ENCODE results near the gene FBXO38.

The FBXO38 gene, protein sequence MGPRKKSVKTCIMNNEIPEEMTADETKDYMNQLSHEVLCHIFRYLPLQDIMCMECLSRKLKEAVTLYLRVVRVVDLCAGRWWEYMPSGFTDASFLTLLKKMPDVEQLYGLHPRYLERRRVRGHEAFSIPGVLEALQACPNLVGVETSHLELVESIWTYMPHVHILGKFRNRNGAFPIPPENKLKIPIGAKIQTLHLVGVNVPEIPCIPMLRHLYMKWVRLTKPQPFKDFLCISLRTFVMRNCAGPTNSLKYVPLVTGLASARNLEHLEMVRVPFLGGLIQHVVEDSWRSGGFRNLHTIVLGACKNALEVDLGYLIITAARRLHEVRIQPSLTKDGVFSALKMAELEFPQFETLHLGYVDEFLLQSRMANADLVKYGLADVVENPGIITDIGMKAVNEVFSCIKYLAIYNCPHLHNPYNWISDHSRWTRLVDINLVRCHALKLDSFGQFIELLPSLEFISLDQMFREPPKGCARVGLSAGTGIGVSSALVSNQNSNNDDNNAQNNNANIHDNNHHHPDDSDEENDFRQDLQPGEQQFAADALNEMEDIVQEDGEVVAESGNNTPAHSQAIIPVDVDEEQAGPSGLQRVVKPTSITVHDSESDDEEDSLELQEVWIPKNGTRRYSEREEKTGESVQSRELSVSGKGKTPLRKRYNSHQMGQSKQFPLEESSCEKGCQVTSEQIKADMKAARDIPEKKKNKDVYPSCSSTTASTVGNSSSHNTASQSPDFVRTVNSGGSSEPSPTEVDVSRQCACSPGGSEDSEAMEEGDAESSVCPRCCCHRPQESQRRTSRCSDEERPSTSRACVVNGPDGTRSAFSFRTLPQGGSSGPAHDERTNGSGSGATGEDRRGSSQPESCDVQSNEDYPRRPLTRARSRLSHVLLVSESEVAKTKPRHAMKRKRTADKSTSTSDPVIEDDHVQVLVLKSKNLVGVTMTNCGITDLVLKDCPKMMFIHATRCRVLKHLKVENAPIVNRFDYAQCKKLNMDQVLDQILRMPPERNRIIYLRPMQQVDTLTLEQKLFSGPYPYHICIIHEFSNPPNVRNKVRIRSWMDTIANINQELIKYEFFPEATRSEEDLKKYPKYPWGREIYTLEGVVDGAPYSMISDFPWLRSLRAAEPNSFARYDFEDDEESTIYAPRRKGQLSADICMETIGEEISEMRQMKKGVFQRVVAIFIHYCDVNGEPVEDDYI

DNA sequence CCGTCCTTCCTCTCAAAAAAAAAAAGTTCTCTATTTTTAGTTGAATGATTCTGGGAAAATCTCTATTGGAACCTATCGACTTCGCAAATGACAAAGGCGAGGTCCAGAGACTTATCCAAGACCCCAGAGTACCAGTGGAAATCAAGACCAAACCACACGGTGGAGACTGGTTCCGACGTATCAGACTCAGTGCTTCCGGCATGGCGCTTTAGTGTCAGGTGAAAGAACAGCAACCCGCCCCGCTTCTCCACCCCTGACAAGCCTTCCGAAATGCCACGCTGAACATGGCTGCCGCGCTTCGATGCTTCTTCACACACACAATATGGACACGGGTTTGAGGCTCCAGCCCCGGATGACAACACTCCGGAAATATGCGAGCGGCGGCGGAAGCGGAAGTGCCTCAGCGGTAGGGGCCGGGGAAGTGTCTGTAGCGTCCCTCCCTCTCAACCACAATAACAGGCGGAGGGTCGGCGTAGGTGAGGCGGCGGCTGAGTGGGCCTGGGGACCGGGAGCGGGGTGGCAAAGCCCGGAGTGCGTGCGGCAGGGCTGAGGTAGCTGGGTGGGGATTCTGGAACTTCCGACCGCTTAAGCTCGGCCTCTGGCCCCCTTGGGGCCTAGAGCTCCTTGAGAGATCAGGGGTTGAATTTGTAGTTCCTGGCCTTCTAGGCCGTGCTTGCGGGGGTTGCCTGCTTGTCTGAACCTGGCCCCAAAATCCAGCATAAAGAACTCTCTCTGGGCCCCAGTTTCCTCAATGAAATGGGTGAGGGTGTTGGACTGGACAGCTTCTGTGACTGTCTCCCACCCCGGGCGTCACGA, at the start of gene FBXO38:
FBXO38 (plus strand) TSS at position 395 of the 816 bp plus-strand sequence. CDS start 10,819 bp downstream, outside the sequence.
- peak; percentile 98 for DNase-seq

DNA sequence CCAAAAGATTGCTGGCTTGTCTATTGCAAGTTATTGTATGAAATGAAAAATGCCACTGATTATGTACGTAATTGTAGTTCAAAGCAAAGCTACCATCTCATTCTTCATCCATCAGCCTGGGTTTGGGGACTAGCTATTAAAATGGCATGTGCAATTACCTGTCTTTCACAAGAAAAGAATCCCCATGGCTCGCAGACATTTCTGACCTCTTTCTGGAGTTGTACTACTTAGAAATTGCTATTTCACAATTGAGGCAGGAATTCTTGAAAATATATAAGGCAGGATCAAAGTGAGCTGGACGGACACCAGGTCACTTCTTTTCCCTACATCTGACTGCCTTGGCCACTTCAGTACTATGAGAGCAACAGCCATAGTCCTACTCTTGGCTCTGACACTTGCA, 48.5 kb upstream of the FBXO38 start, which contains the start of gene SPINK9:
SPINK9 (plus strand) TSS at position 301 of the 400 bp plus-strand sequence; CDS start at position 356, 55 bp downstream.
- no peak for DNase-seq

DNA sequence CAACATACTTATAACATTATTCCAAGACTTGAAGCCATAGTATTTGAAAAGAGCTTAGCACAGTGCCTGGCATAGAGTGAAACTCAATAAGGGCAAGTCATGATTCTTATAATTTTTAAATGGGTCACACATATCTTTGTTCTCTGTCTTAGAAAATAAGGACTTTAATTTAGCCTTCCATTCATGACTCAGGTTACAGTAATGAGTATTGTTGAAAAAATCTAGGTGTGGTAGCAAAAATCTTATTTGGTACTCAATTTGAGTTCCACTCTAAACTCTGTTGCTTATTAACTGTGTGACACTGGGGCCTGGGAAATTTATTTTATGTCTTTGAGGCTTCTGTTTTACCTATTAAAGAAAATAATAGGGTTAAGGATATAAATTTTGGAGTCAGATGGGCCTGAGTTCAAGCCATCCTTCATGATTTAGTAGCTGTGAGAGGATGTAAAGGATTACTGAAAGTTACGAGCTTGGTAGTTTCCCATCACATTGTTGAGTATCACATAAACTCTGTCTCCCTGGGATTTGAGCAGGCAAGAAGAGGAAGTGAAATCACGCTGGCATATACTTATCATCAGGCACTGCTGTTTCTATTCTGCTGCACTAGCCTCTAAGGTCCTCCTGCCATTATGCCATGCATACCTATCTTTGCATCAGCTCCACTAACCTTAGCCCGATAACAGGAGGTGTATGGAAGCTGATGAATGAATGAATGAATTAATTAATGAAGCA, 46.9 kb upstream of the FBXO38 start:
- DNase-seq = no peak

DNA sequence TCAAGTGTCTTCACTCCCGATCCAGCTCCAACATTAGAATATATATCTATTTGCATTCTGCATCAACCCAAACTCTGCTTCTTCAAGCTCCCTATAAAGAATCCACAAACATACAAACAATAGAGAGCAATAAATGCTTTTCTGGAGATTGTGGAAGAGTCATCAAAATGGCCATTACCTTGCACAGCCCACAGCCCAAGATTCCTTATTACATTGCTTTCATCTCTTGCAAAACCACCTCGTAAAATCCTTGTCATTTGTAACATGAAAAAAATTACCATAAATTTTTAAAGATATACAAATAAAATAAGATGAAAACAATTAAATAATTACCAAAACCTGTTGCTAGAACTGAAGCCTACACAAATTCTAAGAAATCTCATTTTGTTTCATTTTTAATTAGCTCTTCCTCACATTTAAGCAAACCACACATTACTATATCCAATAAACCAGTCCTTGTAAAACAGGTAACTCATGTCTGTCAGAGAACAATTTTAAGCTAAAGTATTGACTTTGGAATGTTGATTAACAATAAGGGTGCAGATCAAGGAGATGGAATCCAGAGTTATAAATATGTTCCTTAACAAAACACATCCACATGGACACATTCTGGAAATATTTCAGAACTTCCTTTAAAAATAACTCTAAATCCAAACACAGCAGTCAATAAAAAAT, 41.2 kb upstream of the FBXO38 start:
- no peak for DNase-seq

DNA sequence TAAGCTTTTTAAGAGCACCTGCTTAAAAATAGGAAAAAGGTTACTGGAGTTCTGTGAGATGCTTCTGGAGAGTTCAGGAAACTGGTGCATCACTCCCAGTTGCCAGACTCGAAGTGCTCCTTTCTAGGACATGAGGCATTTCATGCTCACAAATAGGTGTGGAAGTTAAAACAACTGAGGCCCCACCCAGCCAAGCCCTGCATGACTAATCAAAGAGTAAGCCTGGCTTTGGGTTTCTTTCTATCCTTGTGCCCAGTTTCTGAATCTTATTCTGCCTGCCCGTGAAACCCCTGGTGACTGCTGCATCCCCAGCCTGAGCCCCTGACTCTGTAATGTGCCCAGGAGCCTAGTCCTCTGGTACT, 40.7 kb upstream of the FBXO38 start:
- DNase-seq = no peak

DNA sequence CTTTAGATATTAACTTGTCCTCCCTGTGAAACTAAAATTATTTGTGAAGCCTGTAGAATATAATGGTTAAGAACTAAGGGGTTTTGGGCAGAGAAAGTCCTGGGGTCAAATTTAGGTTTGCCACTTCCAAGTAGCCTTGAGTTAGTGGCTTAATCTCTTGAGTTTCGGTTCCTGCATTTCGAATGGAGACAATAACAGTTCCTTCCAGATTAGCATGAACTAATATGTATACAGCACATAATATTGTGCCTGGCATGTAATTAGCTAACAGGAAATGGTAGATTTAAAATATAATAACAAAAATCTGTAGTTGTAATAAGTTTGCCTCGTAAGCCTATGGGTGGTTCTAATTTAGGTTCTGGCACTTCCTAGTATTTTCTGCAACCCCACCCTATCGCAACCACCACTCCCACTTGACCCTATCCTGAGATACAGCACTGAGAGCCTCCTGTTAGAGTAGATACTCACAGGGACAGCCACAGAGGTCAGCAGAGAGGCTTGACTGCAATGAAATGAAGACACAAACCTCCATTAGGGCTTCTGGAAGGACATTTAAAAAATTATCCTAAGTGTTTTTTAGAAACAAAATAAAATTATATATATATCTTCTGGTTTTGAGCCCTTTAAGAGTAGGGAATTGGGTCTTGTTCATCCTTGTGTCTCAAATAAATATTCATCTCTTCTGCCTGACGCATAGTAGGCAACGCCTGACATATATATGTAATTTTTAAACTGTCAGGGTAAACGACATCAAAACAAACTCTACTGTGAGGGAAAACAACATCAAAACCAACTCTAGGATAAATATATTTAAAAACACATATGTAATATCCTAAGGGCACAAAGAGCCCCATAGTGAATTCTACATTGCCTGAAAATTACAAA, 39.9 kb upstream of the FBXO38 start:
- no peak for DNase-seq

DNA sequence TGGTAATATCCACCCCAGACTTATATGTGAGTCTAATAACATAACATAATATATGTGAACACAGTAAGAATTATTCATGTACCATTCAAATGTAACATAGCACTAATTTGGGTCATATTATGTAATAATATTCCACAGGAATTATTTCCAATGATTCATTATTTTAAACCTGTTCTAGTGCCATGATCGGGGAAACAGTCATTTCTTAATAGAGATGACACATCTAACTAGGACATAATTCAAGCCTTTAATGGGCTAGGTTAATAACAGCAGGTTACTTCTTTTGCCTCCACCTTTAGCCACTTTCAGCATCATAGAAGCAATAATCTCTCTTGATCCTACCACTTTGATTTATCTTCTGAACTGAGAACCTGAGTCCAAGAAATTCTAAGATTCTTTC, 36.1 kb upstream of the FBXO38 start:
- DNase-seq = no peak

DNA sequence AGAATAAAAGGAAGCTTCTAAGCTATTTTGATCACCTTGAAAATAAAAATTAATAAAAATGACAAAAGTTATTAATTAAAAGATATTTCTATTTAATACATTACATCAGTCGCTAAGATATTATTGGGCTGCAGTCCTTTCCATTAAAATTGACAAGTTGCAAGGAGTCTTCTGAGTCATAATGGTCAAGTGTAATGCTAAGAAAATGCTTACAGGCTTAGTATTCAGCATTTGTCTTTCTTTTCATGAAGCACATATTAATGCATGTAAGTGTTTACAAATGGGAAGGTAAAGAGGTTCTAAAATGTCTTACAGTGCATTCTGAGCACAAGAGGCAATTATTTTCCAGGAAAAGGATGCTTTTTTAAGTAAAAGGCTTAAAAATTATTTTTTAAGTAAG, 31.1 kb upstream of the FBXO38 start:
- no peak for DNase-seq

DNA sequence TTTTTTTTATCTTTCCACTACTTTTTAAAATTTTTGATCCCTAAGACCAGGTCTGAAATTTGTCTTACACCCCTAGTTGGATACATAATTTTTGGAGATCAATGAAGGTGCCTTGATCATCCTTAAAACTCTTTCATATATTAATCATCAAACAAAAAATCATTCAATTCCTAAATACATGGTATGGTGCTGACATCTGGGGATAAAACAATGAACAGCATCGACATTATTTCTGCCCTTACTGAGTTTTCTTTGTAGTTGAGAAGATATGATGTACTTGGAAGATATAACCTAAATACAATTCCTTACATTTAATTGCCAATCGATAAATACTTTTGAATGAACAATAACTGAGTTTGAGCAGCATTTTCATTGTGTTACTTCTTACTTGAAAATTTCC, 30.1 kb upstream of the FBXO38 start:
- no peak for DNase-seq

DNA sequence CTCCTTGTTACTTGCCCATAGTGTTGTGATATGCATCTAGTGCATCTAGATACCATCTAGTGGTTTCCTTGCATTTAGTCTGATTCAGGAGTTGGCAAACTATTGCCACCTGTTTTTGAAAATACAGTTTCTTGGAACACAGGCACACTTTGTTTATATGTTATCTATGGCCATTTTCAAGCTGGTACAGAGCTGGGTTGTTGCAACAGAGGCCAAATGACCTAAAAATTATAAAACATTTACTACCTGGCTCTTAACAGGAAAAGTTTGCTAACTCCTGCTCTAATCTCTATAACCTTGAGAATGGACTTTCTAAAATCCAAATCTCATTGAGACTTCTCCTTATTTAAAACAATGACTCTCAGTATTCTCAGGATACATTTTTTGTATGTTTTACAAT, 19.4 kb upstream of the FBXO38 start:
- DNase-seq = no peak

DNA sequence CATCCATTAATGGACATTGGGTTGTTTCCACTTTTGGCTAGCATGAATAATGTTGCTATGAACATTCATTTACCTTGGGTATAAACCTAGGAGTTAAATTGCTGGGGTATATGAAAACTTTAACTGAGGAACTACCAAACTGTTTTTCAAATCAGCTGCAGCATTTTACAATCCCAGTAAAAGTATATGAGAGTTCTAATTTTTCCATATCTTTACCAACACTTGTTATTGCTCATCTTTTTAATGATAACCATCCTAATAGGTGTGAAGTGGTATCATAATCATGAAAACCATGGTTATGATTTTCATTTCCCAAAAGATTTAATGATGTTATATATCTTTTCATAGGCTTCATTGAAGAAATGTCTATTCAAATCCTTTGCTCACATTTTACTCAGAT, 15.5 kb upstream of the FBXO38 start:
- no peak for DNase-seq

DNA sequence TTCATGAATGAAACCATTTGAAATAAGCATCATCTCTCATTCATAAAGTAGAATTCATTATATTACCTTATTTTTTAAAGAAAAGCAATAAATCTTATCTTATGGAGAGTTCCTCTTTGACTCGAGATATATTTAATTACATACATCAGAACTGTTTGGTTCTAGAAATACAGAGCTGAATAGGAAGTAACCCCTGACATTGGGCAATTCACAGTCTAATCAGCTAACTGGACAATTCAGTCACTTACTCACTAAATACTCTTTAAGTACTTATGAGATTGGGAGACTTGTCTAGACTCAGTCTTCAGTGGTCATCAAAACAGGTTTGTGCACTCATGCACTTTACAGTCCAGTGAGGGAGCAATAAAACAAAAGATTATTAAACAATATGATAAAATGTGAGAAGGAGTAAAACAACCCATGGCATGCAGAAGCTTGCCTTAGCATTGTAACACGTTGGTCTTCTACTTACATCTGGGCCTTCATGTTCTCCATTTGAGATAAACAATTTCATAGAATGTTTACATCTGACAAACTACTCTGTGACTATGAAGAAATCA, 11.5 kb upstream of the FBXO38 start:
- no peak for DNase-seq

DNA sequence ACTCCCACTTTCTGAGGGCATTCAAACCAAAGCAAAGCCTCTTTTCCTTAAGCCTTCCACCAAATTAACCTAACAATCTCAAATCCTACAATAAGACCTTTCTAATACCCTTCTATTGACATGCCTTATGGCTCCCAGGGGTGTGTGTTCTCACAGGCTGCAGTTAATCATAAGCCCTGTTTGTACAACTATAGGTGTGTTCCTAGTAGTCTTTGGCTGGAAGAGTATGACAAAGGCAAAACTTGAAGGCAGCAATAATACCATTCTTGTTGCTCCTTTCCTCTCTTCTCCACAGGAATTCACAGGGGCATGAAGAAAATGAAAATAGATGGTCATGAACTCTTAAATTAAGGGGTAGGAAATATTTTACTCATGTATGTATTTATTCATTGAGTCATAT, 10.9 kb upstream of the FBXO38 start:
- no peak for DNase-seq

DNA sequence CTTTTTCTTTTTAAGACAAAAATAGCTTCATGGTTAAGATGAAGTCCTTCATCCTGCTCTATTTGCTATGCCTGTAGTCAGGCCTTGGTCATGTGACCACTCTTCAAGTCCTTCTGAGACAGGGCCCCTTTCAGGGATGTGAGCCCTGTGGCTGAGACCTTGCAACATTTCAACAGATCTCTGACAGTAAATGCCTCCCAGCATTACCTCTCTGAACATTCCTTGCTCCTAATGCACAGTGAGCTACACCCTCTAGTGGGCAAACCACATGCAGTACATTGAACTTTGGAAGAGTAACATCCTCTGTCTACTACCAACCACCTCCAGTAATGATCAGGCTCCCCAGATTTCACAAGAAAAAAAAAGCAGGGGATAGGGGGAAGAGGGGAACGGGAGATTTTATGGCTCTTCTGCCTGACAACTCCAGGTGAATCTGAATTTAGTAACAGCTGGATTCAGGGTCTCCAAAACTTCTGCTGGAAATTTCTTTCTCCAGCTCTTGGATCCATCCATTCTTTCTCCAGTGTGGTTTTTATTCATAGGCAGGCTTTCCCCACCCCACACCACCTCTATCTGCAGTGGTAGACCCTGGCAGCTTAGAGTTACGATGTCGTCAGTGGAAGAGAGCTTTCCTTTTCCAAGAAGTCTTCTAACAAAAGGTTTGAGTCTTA, 8.9 kb upstream of the FBXO38 start:
- DNase-seq = peak; percentile 29

DNA sequence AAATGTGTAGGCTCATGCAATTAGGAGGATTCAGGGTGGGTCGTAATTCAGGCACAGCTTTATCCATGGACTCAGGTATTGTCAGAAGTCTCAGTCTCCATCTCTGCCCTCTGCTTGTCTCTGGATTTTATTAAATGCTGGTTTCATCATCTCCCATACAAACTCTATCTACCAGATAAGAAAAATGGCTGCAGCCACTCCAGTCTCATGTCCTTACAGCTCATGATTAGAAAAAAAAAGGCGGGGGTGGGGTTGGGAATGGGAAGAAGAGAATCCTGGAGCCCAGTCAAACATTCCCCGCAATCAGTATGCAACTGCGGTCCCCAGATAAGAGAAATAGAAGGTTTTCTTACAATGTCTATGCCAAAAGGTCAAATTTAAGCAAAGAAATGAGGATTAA, 7.6 kb upstream of the FBXO38 start:
- no peak for DNase-seq

DNA sequence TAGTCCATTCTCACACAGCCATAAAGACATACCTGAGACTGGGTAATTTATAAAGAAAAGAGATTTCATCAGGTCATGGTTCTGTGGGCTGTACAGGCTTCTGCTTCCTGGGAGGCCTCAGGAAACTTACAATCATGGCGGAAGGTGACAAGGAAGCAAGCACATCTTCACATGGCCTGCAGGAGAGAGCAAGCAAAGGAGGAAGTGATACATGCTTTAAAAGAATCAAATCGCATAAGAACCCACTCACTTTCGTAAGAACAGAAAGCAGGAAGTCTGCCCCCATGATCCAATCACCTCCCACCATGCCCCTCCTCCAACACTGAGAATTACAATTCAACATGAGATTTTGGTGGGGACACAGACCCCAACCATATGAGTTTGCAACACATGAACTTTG, 5.1 kb upstream of the FBXO38 start:
- DNase-seq = no peak

DNA sequence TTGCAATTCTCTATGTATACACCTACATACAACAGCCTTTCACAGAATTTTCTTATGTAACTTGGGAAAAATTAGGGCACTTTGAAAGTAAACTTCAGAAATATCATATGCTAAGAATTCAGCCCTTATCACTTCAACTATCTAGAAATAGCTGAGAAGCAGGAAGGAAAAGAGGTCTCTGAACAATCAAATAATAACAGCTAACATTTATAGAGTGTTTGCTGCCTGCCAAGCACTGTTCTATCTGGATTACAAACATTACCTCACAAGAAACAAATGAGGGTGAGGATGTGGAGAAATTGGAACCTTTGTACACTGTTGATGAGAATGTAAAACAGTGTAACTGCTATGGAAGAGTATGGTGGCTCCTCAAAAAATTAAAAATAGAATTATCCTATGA, 4.4 kb upstream of the FBXO38 start:
- no peak for DNase-seq

DNA sequence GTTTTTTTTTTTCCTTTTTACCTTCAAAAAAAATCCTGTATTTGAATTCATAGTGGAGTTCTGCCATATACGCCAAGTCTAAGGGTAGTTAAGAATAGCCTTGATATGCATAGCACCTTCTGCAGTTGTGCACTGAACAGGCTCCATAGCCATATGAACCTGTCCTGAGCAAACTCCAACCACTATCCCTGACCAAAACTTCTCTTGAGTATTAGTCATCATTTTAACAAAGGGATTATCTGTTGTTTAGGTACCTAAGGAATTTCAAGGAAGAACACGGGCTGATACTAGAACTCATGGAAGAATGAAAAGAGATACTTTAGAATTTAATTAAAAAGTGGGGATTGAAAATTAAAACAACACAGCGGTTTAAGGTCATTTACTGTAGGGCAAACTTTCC, 1.9 kb upstream of the FBXO38 start:
- no peak for DNase-seq

DNA sequence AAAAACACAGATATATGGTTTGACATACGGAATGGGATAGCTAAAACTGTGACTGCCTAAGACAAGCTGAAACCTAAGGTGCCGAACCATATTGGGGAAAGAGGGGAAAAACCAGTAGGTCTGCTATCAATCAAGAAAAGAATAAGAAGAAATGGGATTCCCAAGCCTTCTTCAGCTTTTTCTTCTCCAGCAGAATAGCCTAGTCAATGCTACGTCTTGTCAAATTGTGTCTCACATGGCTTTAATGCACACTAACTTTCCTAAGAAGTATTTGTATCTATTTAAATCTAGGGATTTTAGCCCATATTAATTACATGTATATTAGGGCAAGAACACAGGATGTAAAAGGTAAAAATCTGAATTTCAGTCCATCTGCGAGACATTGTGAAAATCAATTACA, 797 bp upstream of the FBXO38 start:
- DNase-seq = no peak
